Occipital lobe (tissue), 2 donors: Measurements from ENCODE around the gene TIMM13. TPM values are rescaled to one million over a fixed set of nuclear protein-coding genes. Genes with fewer than 3 reads are reported as not detected.

Experiments
- DNase-seq: peaks from one replicate; lab custom pipeline; 2025; lab: John Stamatoyannopoulos, UW
- total RNA-seq: library from RNA; depleted of rRNA; stranded (reverse); fragments of >200 nt; gene quantifications from one replicate; pipeline ENCODE4 v1.2.3, GENCODE V29; 2014

TIMM13 gene
- total RNA-seq, 1 donor from 2014 or later, result 16.2 TPM

- DNase-seq, result no peak
Measured at GRCh38 chr19:2382530-2383222, 44.7 kb downstream of the TIMM13 start.

GRCh38 chr19:2381148-2381820 lies 46.1 kb downstream of the TIMM13 start:
- DNase-seq, result peak; percentile 76

- DNase-seq, result no peak
Measured at GRCh38 chr19:2380567-2380966, 46.8 kb downstream of the TIMM13 start.

- DNase-seq, result no peak
Measured at GRCh38 chr19:2376784-2377519, 50.4 kb downstream of the TIMM13 start.

Other genes with a start within 250 kb of the TIMM13 start
- 35.7 TPM for gene PLEKHJ1, start 191.3 kb downstream of the TIMM13 start, total RNA-seq
- gene SF3A2, start 190.8 kb downstream of the TIMM13 start, total RNA-seq, result 26.4 TPM
- not detected for gene AMH, start 178.3 kb downstream of the TIMM13 start, total RNA-seq
- gene JSRP1, start 171.2 kb downstream of the TIMM13 start, total RNA-seq, result not detected
- not detected for gene PEAK3, start 145.4 kb downstream of the TIMM13 start, total RNA-seq
- gene LINGO3, start 119.4 kb downstream of the TIMM13 start, total RNA-seq, result 0.62 TPM
- gene LSM7, start 99.0 kb downstream of the TIMM13 start, total RNA-seq, result 61.6 TPM
- gene SPPL2B, start 98.9 kb downstream of the TIMM13 start, total RNA-seq, result 22.6 TPM
- 0.16 TPM for gene TMPRSS9, start 67.3 kb downstream of the TIMM13 start, total RNA-seq
- gene LMNB2, start 29.4 kb upstream of the TIMM13 start, total RNA-seq, result 36.2 TPM
- gene GADD45B, start 48.5 kb upstream of the TIMM13 start, total RNA-seq, result 4.7 TPM